Brain microvascular endothelial cell (primary cell): ENCODE results near the gene KLHL29.

ENCODE experiments used
- DNase-seq: peaks from one replicate; pipeline ENCODE4 v3.0.0-alpha.2; 2020
- H3K27ac ChIP-seq: fragments of 250-450 bp; sonication (Bioruptor Pico); 2 replicates; pipeline ENCODE4 v1.5.1; 2020; ENCODE audit warnings: mild to moderate bottlenecking, moderate library complexity
- H3K27me3 ChIP-seq: fragments of 250-450 bp; sonication (Bioruptor Pico); replicated peaks from 2 replicates; pipeline ENCODE4 v1.5.1; 2020; ENCODE audit warnings: mild to moderate bottlenecking
- H3K36me3 ChIP-seq: fragments of 250-450 bp; sonication (Bioruptor Pico); replicated peaks from 2 replicates; pipeline ENCODE4 v1.5.1; 2020; ENCODE audit warnings: mild to moderate bottlenecking
- H3K4me3 ChIP-seq: 2 replicates; pipeline ENCODE4 v1.5.1; 2011; ENCODE audit warnings: low read depth, mild to moderate bottlenecking, control low read depth, low read length, moderate library complexity
- CTCF ChIP-seq: IDR thresholded peaks from 2 replicates; pipeline ENCODE4 v1.5.1; 2011; ENCODE audit warnings: low read depth, mild to moderate bottlenecking, moderate library complexity, low read length, control low read depth, inconsistent platforms; ENCODE audit errors: missing control alignments
- in situ Hi-C: cut with HindIII; loops from 2 replicates; pipeline ENCODE4 v1.10.0; 2017; ENCODE audit warnings: low sequenced_read_pairs, low pct_ligation_motif_present

Gene KLHL29

GRCh38 chr2:23629772-23630480 lies 244.9 kb downstream of the KLHL29 start:
- DNase-seq, result no peak
- in situ Hi-C loops, result no loop called here

GRCh38 chr2:23630961-23631360 lies 246.0 kb downstream of the KLHL29 start:
- Histone ChIP-seq H3K36me3 (no peaks in the 10 kb centered on the region), H3K4me3 (no peak overlapping the region), H3K27ac (no peak overlapping the region), H3K27me3 (no peaks in the 10 kb centered on the region)
- no peak for TF ChIP-seq CTCF
- in situ Hi-C loops, result no loop called here
- no peak for DNase-seq

More at GRCh38 chr2:23629772-23630480, 244.9 kb downstream of the KLHL29 start:
- TF ChIP-seq CTCF, result no peak
- Histone ChIP-seq H3K36me3 (no peaks in the 10 kb centered on the region), H3K4me3 (no peak overlapping the region), H3K27me3 (no peaks in the 10 kb centered on the region), H3K27ac (no peak overlapping the region)

GRCh38 chr2:23631389-23631788 lies 246.4 kb downstream of the KLHL29 start:
- in situ Hi-C loops, result no loop called here
- H3K36me3 ChIP-seq, result no peaks in the 10 kb centered on the region
- no peak overlapping the region for H3K27ac ChIP-seq
- no peaks in the 10 kb centered on the region for H3K27me3 ChIP-seq
- no peak for DNase-seq
- TF ChIP-seq CTCF, result no peak
- no peak overlapping the region for H3K4me3 ChIP-seq

- no peak for TF ChIP-seq CTCF
- in situ Hi-C loops, result no loop called here
- Histone ChIP-seq H3K27ac (no peak overlapping the region), H3K27me3 (no peaks in the 10 kb centered on the region), H3K4me3 (no peak overlapping the region), H3K36me3 (no peaks in the 10 kb centered on the region)
- no peak for DNase-seq
Measured at GRCh38 chr2:23632386-23632785, 247.4 kb downstream of the KLHL29 start.

- Histone ChIP-seq H3K4me3 (no peak overlapping the region), H3K36me3 (no peaks in the 10 kb centered on the region), H3K27me3 (no peaks in the 10 kb centered on the region), H3K27ac (no peak overlapping the region)
- in situ Hi-C loops, result no loop called here
- no peak for DNase-seq
- TF ChIP-seq CTCF, result no peak
Measured at GRCh38 chr2:23632831-23633395, 247.9 kb downstream of the KLHL29 start.
